GM10248 (cell line): ENCODE data around the gene USP22.

ENCODE experiments used
- CTCF ChIA-PET: fragments of 300-600 bp; sonication (Branson Sonifier 250); formaldehyde crosslinking; extraction: SDS; loops from one replicate; lab custom pipeline; 2021; ENCODE audit warnings: antibody characterized with exemption; lab: Yijun Ruan, JAX
- POLR2A ChIA-PET: fragments of 350-650 bp; sonication (Branson Sonifier 250); formaldehyde crosslinking; extraction: SDS; loops from one replicate; lab custom pipeline; 2020; ENCODE audit warnings: antibody characterized with exemption; lab: Yijun Ruan, JAX
- DNase-seq: peaks from one replicate; pipeline ENCODE4 v3.0.0; 2012; ENCODE audit errors: extremely low spot score
- TF ChIP-seq, protein P1 (sequence below): IDR thresholded peaks from 2 replicates; pipeline ENCODE4 v1.5.1; 2012; ENCODE audit warnings: mild to moderate bottlenecking, low read depth; ENCODE audit errors: extremely low read depth, missing control alignments, control extremely low read depth

USP22 gene

DNA sequence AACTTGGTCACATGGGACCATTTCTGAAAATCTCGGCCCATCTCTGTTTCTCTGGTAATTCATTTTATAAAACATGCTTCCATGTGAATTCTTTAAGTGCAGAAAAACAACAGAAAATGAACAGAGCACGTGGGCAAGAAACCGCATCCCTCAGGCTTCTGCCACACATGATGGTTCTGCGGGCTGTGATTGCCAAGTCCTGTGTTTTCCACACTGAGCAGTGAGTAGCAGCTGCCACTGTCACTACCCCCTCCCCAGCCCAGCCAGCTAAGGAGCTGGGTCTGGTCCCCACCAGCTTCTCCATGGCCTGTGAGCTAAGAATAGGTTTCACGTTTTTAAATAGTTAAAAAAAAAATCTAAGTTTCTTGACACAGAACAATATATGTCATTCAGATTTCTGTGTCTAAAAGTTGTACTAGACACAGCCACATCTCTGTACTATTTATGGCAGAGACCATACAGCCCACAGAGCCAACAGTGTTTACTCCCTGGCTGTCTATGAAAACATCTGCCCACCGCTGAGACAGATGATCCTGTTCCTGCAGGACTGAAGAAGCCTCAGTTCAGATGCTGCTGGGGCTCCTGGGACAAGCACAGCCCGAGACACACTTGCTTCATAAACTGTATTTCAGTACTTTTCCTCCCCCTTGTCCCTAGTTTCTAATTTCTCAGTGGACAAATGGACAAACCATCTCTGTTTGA is 41.5 kb downstream of the USP22 start:
- ChIA-PET POLR2A (no interaction called here), CTCF (interaction anchor here (7.3 kb wide), 1 partner anchor 8 kb away, joined by 36 read pairs; no protein-coding TSS in a partner anchor)
- TF ChIP-seq, protein P1, sequence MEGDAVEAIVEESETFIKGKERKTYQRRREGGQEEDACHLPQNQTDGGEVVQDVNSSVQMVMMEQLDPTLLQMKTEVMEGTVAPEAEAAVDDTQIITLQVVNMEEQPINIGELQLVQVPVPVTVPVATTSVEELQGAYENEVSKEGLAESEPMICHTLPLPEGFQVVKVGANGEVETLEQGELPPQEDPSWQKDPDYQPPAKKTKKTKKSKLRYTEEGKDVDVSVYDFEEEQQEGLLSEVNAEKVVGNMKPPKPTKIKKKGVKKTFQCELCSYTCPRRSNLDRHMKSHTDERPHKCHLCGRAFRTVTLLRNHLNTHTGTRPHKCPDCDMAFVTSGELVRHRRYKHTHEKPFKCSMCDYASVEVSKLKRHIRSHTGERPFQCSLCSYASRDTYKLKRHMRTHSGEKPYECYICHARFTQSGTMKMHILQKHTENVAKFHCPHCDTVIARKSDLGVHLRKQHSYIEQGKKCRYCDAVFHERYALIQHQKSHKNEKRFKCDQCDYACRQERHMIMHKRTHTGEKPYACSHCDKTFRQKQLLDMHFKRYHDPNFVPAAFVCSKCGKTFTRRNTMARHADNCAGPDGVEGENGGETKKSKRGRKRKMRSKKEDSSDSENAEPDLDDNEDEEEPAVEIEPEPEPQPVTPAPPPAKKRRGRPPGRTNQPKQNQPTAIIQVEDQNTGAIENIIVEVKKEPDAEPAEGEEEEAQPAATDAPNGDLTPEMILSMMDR, result no peak
- DNase-seq, result no peak

DNA sequence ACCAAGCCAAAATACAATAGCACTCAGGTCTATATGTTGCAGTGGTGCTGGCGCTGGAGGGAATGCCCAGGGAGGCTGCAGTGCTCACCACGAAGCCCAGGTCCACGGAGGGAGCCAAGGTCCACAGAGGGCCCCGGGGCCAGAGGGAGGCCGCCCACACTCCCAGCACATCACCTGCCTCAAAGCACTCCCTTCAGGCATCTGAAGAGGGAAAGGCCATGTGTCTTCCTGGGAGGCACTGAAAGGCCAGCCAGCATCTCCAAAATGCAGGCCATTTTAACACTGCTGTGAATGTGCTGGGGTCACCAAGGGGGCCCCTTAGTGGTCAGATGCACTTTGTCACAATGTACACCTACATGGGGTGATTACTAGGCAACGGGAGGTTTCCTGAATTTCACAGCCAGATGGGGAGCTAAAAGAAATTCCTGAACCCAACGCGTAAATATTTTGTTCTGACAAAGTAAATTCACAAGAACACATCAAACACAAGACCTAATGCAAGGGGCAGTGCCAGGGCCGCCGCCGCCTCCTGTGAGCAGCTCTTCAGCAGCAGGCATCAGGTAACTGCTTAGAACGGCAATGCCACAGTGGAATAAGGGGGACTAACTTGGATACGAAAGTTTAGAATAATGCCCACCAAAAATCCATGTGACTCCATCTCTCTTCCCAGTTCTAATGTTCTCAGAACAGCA is 42.8 kb downstream of the USP22 start:
- no peak for DNase-seq
- POLR2A ChIA-PET, result no interaction called here
- TF ChIP-seq, protein P1, result no peak
- CTCF ChIA-PET, result interaction anchor here (1.1 kb wide), 1 partner anchor 9 kb away, joined by 3 read pairs; no protein-coding TSS in a partner anchor

DNA sequence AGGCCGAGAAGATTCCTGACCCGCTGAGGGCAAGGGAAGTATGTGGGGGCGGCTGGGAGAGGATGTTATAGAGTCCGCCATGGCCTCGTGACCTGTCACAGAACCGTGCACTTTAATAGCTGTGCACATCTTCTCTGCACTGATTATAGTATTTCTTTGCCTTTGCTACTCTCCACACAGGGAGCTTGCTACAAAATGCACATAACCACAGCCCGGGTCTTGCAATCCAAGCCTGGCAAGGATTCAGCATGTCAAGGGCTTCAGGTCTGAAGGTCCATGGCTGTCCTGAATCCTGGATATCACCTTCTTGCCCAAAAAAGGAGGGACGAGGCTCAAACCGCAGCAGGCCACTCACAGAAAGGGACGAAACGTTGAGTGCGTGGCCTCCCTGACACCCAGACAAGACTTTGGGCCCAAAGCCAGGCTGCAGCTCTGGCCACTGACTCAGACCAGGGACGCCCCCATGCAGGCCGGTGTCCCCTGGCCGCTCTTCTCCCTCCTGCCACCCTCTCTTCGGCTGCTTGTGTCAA is 43.7 kb downstream of the USP22 start:
- ChIA-PET POLR2A (no interaction called here), CTCF (interaction anchor here (1.1 kb wide), 1 partner anchor 10 kb away, joined by 3 read pairs; no protein-coding TSS in a partner anchor)
- TF ChIP-seq, protein P1, result no peak
- no peak for DNase-seq

DNA sequence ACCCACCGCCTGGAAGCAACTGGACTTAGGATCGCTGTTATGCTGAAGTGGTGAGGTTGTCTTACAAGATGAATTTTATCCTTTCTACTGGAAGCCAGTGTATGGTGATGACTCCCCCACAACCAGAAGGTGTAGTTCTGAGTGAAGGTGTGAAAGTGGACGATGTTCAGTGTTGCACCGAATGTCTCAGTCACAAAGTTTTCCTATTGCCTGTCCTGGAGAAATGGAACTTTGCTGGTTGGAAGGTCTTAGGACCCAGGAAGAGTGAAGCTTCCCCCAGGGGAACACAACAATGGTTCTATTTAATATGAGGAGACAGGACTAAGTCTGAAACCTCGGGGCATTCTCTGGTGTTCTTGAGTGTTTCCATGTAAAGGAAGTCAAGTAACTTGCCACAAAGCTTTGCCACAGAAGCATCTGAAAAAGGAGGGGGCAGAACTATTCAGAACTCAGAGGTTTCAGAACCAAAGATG is 44.2 kb downstream of the USP22 start:
- DNase-seq, result no peak
- ChIA-PET POLR2A (no interaction called here), CTCF (no interaction called here)
- TF ChIP-seq, protein P1, result no peak

DNA sequence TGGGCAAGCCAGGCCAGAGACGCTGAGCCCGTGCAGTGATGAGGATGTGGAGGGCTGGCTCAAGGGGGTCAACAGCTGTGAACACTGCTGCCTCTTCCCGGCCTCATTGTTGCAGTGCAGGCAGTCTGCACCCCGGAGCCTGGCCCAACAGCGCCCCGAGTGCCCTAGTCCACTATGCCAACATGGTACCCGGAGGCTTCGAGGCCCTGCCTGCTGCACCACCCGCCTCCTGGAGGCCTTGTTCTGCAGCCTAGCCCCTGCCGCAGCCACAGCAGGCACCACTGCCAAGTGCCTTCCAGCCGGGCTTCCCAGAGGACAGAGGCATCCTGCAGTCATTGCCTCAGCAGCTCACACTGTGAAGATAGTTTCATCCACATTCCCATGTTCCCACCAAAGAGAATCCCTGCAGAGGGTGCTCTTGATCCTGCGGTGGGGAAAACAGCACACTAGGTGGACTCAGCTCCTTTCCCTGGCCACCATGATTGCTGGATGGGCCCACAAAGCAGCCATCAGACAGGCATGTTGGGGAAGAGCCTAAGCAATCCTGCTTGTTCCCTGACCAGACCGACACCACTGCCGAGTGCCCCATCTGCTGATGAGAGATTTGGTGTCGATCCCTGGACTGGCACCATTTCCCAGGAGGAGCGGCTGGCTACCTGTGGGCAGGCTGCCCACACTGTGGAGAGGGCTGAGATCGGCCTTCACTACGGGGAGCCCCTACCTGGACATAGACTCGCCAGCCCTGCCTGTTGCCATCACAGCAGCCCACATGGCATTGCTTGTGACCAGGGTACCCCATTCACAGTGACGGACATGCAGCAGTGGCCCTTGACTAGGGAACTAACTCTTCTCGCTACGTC is 44.9 kb downstream of the USP22 start:
- CTCF ChIA-PET, result no interaction called here
- no peak for DNase-seq
- POLR2A ChIA-PET, result no interaction called here
- TF ChIP-seq, protein P1, result no peak
